ENCODE data around the gene HOXA6.

Gene HOXA6

GRCh38 chr7:27131390-27131819 lies 16.2 kb downstream of the HOXA6 start:
- peak overlapping the region; percentile 63 for H3K4me3 ChIP-seq (ENCODE audit: low read depth, low read length)
- TF ChIP-seq CTCF (IDR thresholded peaks at IDR 0.05; ENCODE audit: low read depth, low read length) = no peak

- no peak for TF ChIP-seq CTCF (IDR thresholded peaks at IDR 0.05; ENCODE audit: low read depth, low read length)
- peak within 1 kb of the TSS; percentile 63 for H3K4me3 ChIP-seq (ENCODE audit: low read depth, low read length)
Observed at GRCh38 chr7:27130540-27131389, 16.8 kb downstream of the HOXA6 start, which contains the start of gene HOXA4. Gene HOXA4 (minus strand): TSS chr7:27130757. CDS start chr7:27130733, 24 bp downstream.

- peak overlapping the region; percentile 63 for H3K4me3 ChIP-seq (ENCODE audit: low read depth, low read length)
- TF ChIP-seq CTCF (IDR thresholded peaks at IDR 0.05; ENCODE audit: low read depth, low read length) = no peak
Observed at GRCh38 chr7:27129729-27130539, 17.6 kb downstream of the HOXA6 start.

- peak overlapping the region; percentile 63 for H3K4me3 ChIP-seq (ENCODE audit: low read depth, low read length)
- TF ChIP-seq CTCF (IDR thresholded peaks at IDR 0.05; ENCODE audit: low read depth, low read length) = no peak
Observed at GRCh38 chr7:27128776-27129728, 18.5 kb downstream of the HOXA6 start.

- no peak overlapping the region for H3K4me3 ChIP-seq (ENCODE audit: low read depth, low read length)
- no peak for TF ChIP-seq CTCF (IDR thresholded peaks at IDR 0.05; ENCODE audit: low read depth, low read length)
Observed at GRCh38 chr7:27128034-27128433, 19.5 kb downstream of the HOXA6 start.

- no peak for TF ChIP-seq CTCF (IDR thresholded peaks at IDR 0.05; ENCODE audit: low read depth, low read length)
- H3K4me3 ChIP-seq (ENCODE audit: low read depth, low read length) = no peak overlapping the region
Observed at GRCh38 chr7:27126596-27127327, 20.8 kb downstream of the HOXA6 start.

All from WI38 (cell line).